Endothelial cell (in vitro differentiated cells): ENCODE results near the gene FBXL16. TPM values are rescaled to one million over a fixed set of nuclear protein-coding genes. Genes with fewer than 3 reads are reported as not detected.

Experiments
- DNase-seq: peaks from one replicate; pipeline ENCODE4 v3.0.0; 2021; ENCODE audit warnings: low spot score
- H3K27ac Mint-ChIP-seq: one replicate; pipeline ENCODE4 v1.8.0; 2021; ENCODE audit warnings: mixed read lengths, inconsistent platforms; ENCODE audit not compliant: unreplicated experiment
- H3K27me3 Mint-ChIP-seq: one replicate; pipeline ENCODE4 v1.8.0; 2021; ENCODE audit warnings: mild to moderate bottlenecking, moderate library complexity, mixed read lengths, inconsistent platforms; ENCODE audit not compliant: unreplicated experiment
- H3K36me3 Mint-ChIP-seq: one replicate; pipeline ENCODE4 v1.8.0; 2021; ENCODE audit warnings: mild to moderate bottlenecking, low read depth, mixed read lengths, inconsistent platforms; ENCODE audit not compliant: unreplicated experiment
- H3K4me1 Mint-ChIP-seq: one replicate; pipeline ENCODE4 v1.8.0; 2021; ENCODE audit warnings: mild to moderate bottlenecking, mixed read lengths, inconsistent platforms; ENCODE audit not compliant: unreplicated experiment
- H3K4me3 Mint-ChIP-seq: one replicate; pipeline ENCODE4 v1.8.0; 2021; ENCODE audit warnings: mild to moderate bottlenecking, mixed read lengths, inconsistent platforms; ENCODE audit not compliant: unreplicated experiment
- H3K9me3 Mint-ChIP-seq: one replicate; pipeline ENCODE4 v1.8.0; 2021; ENCODE audit warnings: mixed read lengths, inconsistent platforms; ENCODE audit not compliant: unreplicated experiment
- CTCF ChIP-seq: fragments of 200-600 bp; sonication (generic); IDR thresholded peaks from one replicate; pipeline ENCODE4 v1.5.0; 2021; ENCODE audit warnings: antibody characterized with exemption; ENCODE audit not compliant: unreplicated experiment
- total RNA-seq: library from RNA; stranded (reverse); fragmentation: NEBNext Ultra II Directional; extraction: Animal tissue kit (Norgen Biotek cat#: 25700); gene quantifications from one replicate; pipeline ENCODE4 v1.2.1, GENCODE V29; 2021; ENCODE audit not compliant: unreplicated experiment

FBXL16 gene
- total RNA-seq, 1 donor from 2014 or later, result not detected

- Mint-ChIP-seq H3K4me1 (no peaks in the 10 kb centered on the region), H3K36me3 (peaks cover 16% of the 10 kb centered on the region), H3K9me3 (no peaks in the 10 kb centered on the region), H3K27me3 (peaks cover 8% of the 10 kb centered on the region), H3K27ac (no peak overlapping the region), H3K4me3 (no peak overlapping the region)
- no peak for DNase-seq
- TF ChIP-seq CTCF, result no peak
Measured at GRCh38 chr16:730666-731509, 25.3 kb upstream of the FBXL16 start.

- no peak for DNase-seq
- Mint-ChIP-seq H3K36me3 (peaks cover 10% of the 10 kb centered on the region), H3K27me3 (peaks cover 5% of the 10 kb centered on the region), H3K4me3 (no peak overlapping the region), H3K4me1 (no peaks in the 10 kb centered on the region), H3K9me3 (no peaks in the 10 kb centered on the region), H3K27ac (no peak overlapping the region)
- no peak for TF ChIP-seq CTCF
Measured at GRCh38 chr16:729768-730665, 24.4 kb upstream of the FBXL16 start.

- no peak for TF ChIP-seq CTCF
- Mint-ChIP-seq H3K27me3 (peaks cover 5% of the 10 kb centered on the region), H3K4me3 (no peak overlapping the region), H3K4me1 (no peaks in the 10 kb centered on the region), H3K27ac (no peak overlapping the region), H3K36me3 (peaks cover 10% of the 10 kb centered on the region), H3K9me3 (no peaks in the 10 kb centered on the region)
- no peak for DNase-seq
Measured at GRCh38 chr16:728890-729744, 23.5 kb upstream of the FBXL16 start.

GRCh38 chr16:728131-728889, 22.7 kb upstream of the FBXL16 start:
- Mint-ChIP-seq H3K4me3 (no peak overlapping the region), H3K4me1 (no peaks in the 10 kb centered on the region), H3K9me3 (no peaks in the 10 kb centered on the region), H3K36me3 (peaks cover 10% of the 10 kb centered on the region), H3K27me3 (peaks cover 5% of the 10 kb centered on the region), H3K27ac (no peak overlapping the region)
- TF ChIP-seq CTCF, result no peak
- DNase-seq, result no peak
